MCF 10A (cell line): ENCODE results near the gene TMEM37. TPM values are rescaled to one million over a fixed set of nuclear protein-coding genes. Genes with fewer than 3 reads are reported as not detected.
A peak's percentile ranks its signal among the peaks of the same experiment; 100 is the strongest.

ENCODE experiments used
- BruUV-seq: library from RNA; stranded (reverse); fragments of 400-500 nt; replicated peaks from 2 replicates; lab custom pipeline; 2021; lab: Mats Ljungman, UMichigan
- CTCF ChIA-PET: fragments of 300-600 bp; sonication (Branson Sonifier 250); formaldehyde crosslinking; extraction: SDS; loops from one replicate; lab custom pipeline; 2021; ENCODE audit warnings: antibody characterized with exemption, inconsistent platforms; lab: Yijun Ruan, JAX
- POLR2A ChIA-PET: fragments of 300-600, 350-650 bp; sonication (Branson Sonifier 250); formaldehyde crosslinking; extraction: SDS; loops from one replicate; lab custom pipeline; 2020; ENCODE audit warnings: antibody characterized with exemption, inconsistent platforms; lab: Yijun Ruan, JAX
- DNase-seq: peaks from one replicate; pipeline ENCODE4 v3.0.0-alpha.2; 2018; ENCODE audit not compliant: unreplicated experiment
- H3K27ac Mint-ChIP-seq: one replicate; pipeline ENCODE4 v1.8.0; 2022; ENCODE audit warnings: mild to moderate bottlenecking, low read depth, mixed read lengths; ENCODE audit not compliant: unreplicated experiment
- H3K27me3 Mint-ChIP-seq: one replicate; pipeline ENCODE4 v1.8.0; 2022; ENCODE audit warnings: mixed read lengths; ENCODE audit not compliant: insufficient read depth, unreplicated experiment
- H3K36me3 Mint-ChIP-seq: one replicate; pipeline ENCODE4 v1.8.0; 2022; ENCODE audit warnings: mild to moderate bottlenecking, moderate library complexity, mixed read lengths; ENCODE audit not compliant: insufficient read depth, unreplicated experiment
- H3K4me1 Mint-ChIP-seq: one replicate; pipeline ENCODE4 v1.8.0; 2022; ENCODE audit warnings: mixed read lengths; ENCODE audit not compliant: insufficient read depth, unreplicated experiment
- H3K4me3 Mint-ChIP-seq: one replicate; pipeline ENCODE4 v1.8.0; 2022; ENCODE audit warnings: mild to moderate bottlenecking, moderate library complexity, mixed read lengths; ENCODE audit not compliant: unreplicated experiment
- H3K9me3 Mint-ChIP-seq: one replicate; pipeline ENCODE4 v1.8.0; 2022; ENCODE audit warnings: mixed read lengths; ENCODE audit not compliant: unreplicated experiment
- intact Hi-C: fragments of 100-400 bp; cut with micrococcal nuclease; formaldehyde crosslinking; loops from 2 replicates; pipeline ENCODE4 v1.14.1; 2022
- total RNA-seq: library from RNA; stranded (reverse); gene quantifications from 2 replicates; pipeline ENCODE4 v1.2.3, GENCODE V29; 2022
- TF ChIP-seq, protein P1 (sequence below): fragments of 200-600 bp; IDR thresholded peaks from one replicate; pipeline ENCODE4 v1.8.0; 2022; ENCODE audit warnings: antibody characterized with exemption, mild to moderate bottlenecking; ENCODE audit not compliant: unreplicated experiment

TMEM37 gene
- total RNA-seq, 1 experiment from 2014 or later = not detected

- Mint-ChIP-seq H3K27me3 (no peaks in the 10 kb centered on the region), H3K9me3 (no peaks in the 10 kb centered on the region), H3K27ac (no peak overlapping the region), H3K36me3 (no peaks in the 10 kb centered on the region), H3K4me3 (peak overlapping the region; percentile 69), H3K4me1 (peaks cover 22% of the 10 kb centered on the region)
- POLR2A ChIA-PET = interaction anchor here (0.8 kb wide), 1 partner anchor 25 kb away, joined by 3 read pairs; no protein-coding TSS in a partner anchor
- TF ChIP-seq, protein P1, sequence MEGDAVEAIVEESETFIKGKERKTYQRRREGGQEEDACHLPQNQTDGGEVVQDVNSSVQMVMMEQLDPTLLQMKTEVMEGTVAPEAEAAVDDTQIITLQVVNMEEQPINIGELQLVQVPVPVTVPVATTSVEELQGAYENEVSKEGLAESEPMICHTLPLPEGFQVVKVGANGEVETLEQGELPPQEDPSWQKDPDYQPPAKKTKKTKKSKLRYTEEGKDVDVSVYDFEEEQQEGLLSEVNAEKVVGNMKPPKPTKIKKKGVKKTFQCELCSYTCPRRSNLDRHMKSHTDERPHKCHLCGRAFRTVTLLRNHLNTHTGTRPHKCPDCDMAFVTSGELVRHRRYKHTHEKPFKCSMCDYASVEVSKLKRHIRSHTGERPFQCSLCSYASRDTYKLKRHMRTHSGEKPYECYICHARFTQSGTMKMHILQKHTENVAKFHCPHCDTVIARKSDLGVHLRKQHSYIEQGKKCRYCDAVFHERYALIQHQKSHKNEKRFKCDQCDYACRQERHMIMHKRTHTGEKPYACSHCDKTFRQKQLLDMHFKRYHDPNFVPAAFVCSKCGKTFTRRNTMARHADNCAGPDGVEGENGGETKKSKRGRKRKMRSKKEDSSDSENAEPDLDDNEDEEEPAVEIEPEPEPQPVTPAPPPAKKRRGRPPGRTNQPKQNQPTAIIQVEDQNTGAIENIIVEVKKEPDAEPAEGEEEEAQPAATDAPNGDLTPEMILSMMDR = no peak
- CTCF ChIA-PET = interaction anchor here (0.6 to 1.6 kb wide), 6 partner anchors 16 to 213 kb away, joined by 3 to 5 read pairs (median 3); no protein-coding TSS in a partner anchor
- no TSS peak for BruUV-seq
- DNase-seq = no peak
- intact Hi-C loops = no loop called here
Measured at GRCh38 chr2:119432851-119433522, 1.3 kb downstream of the TMEM37 start.

GRCh38 chr2:119433636-119434327, 2.1 kb downstream of the TMEM37 start:
- no peak overlapping the region for H3K4me3 Mint-ChIP-seq
- CTCF ChIA-PET = interaction anchor here (0.6 to 1.6 kb wide), 9 partner anchors 17 to 551 kb away, joined by 3 to 5 read pairs (median 3); no protein-coding TSS in a partner anchor

DNA sequence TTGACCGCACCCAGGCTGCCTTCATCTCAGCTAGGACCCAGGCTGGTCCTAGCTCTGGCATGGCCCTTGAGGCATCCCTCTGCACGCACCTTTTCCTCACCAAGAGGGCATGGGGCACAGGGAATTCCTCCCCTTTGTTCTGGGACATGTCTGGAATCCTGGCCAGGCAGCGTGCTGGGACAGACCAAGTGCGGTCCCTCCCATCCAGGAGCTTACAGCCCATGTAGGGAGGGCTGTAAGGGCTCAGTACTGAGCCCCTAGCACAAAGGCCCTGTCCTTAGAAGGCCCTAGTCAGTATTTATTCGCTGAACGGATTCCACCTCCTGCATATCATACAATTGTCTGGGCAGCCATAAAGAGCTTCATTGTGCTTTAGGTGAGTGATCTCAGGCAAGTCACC, 3.0 kb downstream of the TMEM37 start:
- ChIA-PET CTCF (interaction anchor here (0.6 to 1.3 kb wide), 4 partner anchors 36 to 896 kb away, joined by 3 to 4 read pairs (median 3); no protein-coding TSS in a partner anchor), POLR2A (interaction anchor here (1.1 kb wide), 1 partner anchor 24 kb away, joined by 3 read pairs; no protein-coding TSS in a partner anchor)
- DNase-seq = no peak
- Mint-ChIP-seq H3K4me1 (peaks cover 19% of the 10 kb centered on the region), H3K27me3 (no peaks in the 10 kb centered on the region), H3K4me3 (no peak overlapping the region), H3K27ac (no peak overlapping the region), H3K36me3 (no peaks in the 10 kb centered on the region), H3K9me3 (no peaks in the 10 kb centered on the region)
- BruUV-seq = no TSS peak
- intact Hi-C loops = no loop called here
- TF ChIP-seq, protein P1 = no peak

More at GRCh38 chr2:119433636-119434327, 2.1 kb downstream of the TMEM37 start:
- Mint-ChIP-seq H3K4me1 (peaks cover 22% of the 10 kb centered on the region), H3K36me3 (no peaks in the 10 kb centered on the region), H3K9me3 (no peaks in the 10 kb centered on the region), H3K27me3 (no peaks in the 10 kb centered on the region), H3K27ac (no peak overlapping the region)
- intact Hi-C loops = no loop called here
- DNase-seq = no peak
- POLR2A ChIA-PET = interaction anchor here (0.8 kb wide), 1 partner anchor 24 kb away, joined by 3 read pairs; no protein-coding TSS in a partner anchor
- BruUV-seq = no TSS peak
- TF ChIP-seq, protein P1 = no peak
